22Rv1 (cell line): ENCODE results near the gene ZCCHC7.

Experiments
- ZFX ChIP-seq: fragments of 450-650 bp; IDR thresholded peaks from 2 replicates; pipeline ENCODE4 v1.6.1; 2017; ENCODE audit warnings: antibody characterized with exemption, borderline replicate concordance
- TF ChIP-seq, protein P1 (sequence below): fragments of 450-650 bp; IDR thresholded peaks from 2 replicates; pipeline ENCODE4 v1.5.1; 2017; ENCODE audit warnings: mild to moderate bottlenecking

DNA sequence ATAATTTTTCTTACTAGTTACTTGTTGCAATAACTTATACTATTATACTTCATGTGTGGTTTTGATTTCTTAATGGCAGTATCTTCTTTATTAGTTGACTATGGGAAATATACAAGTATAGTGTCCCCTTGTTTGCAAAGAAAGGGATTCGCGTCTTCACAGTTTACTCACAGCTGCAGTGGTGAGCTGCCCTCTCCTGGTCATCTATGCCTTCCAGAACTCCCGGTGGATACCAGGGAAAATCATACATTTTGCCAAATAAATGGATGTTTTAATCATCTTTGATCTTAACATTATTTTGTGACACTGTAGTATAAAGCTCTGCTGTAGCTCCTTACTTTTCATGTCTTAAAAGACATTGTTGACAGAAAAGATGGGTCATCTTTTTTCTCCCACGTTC is 142.0 kb downstream of the ZCCHC7 start:
- TF ChIP-seq, protein P1, sequence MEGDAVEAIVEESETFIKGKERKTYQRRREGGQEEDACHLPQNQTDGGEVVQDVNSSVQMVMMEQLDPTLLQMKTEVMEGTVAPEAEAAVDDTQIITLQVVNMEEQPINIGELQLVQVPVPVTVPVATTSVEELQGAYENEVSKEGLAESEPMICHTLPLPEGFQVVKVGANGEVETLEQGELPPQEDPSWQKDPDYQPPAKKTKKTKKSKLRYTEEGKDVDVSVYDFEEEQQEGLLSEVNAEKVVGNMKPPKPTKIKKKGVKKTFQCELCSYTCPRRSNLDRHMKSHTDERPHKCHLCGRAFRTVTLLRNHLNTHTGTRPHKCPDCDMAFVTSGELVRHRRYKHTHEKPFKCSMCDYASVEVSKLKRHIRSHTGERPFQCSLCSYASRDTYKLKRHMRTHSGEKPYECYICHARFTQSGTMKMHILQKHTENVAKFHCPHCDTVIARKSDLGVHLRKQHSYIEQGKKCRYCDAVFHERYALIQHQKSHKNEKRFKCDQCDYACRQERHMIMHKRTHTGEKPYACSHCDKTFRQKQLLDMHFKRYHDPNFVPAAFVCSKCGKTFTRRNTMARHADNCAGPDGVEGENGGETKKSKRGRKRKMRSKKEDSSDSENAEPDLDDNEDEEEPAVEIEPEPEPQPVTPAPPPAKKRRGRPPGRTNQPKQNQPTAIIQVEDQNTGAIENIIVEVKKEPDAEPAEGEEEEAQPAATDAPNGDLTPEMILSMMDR, result peak; percentile 59
- no peak for TF ChIP-seq ZFX
